Posterior cingulate gyrus (tissue), 11 donors: ENCODE data around the gene JAZF1.
"Not testable (repeated sequence)": the region's sequence is repeated elsewhere in the genome, so short reads cannot be mapped to it uniquely, and the experiment has no call there.

ENCODE experiments used
- DNase-seq, 10 donors: peaks; one replicate each; pipeline versions ENCODE4 v3.0.0 to v3.0.0-alpha.2; 2020 to 2021; ENCODE audit warnings: mixed read lengths in 3 of 10
- intact Hi-C: fragments of 100-400 bp; cut with DNase I; formaldehyde crosslinking; loops from one replicate; pipeline ENCODE4 v1.15.1; 2023

The JAZF1 gene

DNA sequence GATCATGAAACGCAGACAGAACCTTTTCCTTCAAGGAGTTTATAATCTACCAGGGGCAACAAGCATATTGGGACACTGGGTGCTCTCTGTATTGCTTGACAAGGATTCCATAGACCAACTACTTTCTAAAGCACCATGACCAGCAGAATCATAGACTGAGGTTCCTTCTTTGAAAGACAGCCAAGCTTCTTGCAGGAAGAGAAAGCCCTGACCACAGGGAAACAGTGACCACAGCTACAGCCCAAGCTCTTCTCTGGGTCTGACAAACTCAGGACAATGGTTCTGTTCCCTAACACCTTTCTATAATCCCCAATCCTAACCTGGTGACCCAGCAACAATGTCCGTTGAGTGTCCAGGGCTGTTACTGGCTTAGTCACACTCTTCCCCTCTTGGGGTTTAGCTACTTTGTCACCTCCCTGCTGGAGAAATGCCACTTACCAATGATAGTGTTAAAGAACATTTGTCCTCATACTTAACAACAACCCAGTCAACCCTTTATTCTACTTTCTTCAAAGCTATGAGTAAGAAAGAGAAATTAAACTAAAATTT lies 155.7 kb downstream of the JAZF1 start:
- DNase-seq: no peak
- intact Hi-C loops: loop anchor here (5.0 to 10.0 kb wide), 2 partner anchors 78 to 340 kb away; no protein-coding TSS in a partner anchor

DNA sequence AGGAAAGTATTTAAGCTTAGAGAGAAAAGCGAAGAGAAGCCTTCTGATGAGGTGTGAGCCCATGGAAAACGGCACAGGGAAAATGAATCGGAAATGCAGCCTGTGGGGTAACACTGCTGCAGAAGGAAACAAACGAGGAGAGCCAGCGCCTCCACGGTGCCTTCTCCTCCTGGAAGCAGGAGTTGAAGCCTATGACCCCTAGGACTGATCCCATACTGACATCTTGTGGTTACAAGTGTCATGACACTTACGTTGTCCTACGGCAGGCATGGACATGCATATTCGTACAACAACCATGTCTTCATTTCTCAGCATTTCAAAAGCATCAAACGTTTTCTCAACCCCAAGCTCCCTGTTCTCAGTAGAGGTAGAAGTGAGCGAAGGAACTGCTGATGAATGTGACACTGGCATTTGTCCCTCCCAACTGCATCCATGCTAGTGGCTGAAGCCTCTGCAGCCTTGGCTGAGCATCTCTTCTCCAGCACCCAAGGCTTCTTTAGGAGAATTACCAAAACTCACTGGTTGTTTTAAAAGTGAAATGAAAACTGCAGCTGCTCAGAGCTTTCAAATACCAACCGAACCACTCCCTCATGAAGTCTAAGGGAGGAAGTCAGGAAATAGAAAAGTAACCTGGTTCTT lies 160.2 kb downstream of the JAZF1 start:
- DNase-seq: peak; percentile 47 to 95 (median 67)
- intact Hi-C loops: loop anchor here (2.0 to 10.0 kb wide), 3 partner anchors 73 to 824 kb away; no protein-coding TSS in a partner anchor

- DNase-seq: no peak
- intact Hi-C loops: no loop called here
Observed at GRCh38 chr7:28018856-28019465, 161.6 kb downstream of the JAZF1 start.

DNA sequence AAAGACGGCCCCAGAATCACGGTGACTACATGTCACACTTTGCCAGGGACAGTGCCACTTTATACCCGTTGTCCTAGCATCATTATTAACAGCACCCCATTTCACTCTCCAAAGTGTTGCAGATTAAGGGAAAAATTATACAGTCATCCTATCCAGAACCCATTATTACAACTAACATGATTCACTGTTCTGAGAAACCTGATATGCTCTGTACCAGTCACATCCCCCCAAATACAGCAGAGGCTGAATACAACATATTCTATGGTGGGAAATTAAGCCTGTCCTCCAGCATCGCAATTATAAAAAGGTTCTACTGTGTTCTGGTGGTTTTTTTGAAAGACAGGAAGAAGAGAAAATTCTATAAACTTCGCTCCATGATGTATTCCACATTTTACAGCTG lies 162.1 kb downstream of the JAZF1 start:
- intact Hi-C loops: no loop called here
- DNase-seq: no peak

- intact Hi-C loops: no loop called here
- DNase-seq: peak in 1 of 10 donors; percentile 79
Observed at GRCh38 chr7:28018020-28018419, 162.6 kb downstream of the JAZF1 start.

- intact Hi-C loops: no loop called here
- no peak for DNase-seq
Observed at GRCh38 chr7:28017372-28017771, 163.2 kb downstream of the JAZF1 start.

DNA sequence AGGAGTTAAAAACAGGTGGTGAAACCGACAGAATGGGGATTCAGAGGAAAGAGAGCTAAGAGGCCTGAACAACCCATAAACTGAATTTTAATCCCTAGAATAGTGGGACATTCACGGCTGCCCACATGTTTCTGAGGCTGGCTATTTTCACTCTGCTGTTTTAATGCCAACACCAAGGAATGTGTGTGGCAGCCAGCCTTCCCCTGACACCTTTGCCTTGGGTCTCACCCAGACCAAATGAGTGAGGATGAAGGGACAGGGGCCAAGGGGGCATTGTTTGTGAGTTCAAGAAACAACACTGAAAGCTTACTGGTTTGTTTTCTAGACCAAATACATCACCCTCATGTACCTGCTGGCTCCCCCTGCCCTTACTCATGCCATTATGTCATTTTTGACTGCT lies 164.3 kb downstream of the JAZF1 start:
- no peak for DNase-seq
- intact Hi-C loops: no loop called here

DNA sequence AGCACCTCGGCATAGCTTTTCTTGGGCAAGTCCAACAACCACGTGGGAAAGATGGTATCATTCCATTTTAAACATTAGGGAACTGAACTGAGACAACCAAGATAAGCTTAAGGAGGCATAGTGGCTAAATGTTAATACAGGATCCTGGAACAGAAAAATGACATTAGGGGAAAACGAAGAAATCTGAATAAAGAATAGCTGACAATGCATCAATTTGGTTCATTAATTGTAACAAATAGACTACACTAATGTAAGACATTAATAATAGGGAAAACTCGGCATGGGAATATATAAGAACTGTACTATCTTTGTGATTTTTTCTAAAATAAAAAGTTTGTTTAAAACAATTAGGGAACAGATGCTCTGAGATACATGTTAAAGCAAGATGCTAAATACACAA lies 165.4 kb downstream of the JAZF1 start:
- no peak for DNase-seq
- intact Hi-C loops: no loop called here

DNA sequence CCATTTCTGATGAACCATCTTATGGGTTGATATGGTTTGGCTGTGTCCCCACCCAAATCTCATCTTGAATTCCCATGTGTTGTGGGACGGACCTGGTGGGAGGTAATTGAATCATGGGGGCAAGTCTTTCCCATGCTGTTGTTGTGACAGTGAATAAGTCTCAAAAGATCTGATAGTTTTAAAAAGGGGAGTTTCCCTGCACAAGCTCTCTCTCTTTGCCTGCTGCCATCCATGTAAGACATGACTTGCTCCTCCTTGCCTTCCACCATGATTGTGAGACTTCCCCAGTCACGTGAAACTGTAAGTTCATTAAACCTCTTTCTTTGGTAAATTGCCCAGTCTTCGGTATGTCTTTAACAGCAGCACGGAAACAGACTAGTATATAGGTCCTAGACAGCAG lies 166.3 kb downstream of the JAZF1 start:
- intact Hi-C loops, DNase-seq: not testable (repeated sequence)

- intact Hi-C loops: no loop called here
- DNase-seq: no peak
Observed at GRCh38 chr7:28013441-28013840, 167.2 kb downstream of the JAZF1 start.

- intact Hi-C loops: no loop called here
- DNase-seq: no peak
Observed at GRCh38 chr7:28013019-28013418, 167.6 kb downstream of the JAZF1 start.

DNA sequence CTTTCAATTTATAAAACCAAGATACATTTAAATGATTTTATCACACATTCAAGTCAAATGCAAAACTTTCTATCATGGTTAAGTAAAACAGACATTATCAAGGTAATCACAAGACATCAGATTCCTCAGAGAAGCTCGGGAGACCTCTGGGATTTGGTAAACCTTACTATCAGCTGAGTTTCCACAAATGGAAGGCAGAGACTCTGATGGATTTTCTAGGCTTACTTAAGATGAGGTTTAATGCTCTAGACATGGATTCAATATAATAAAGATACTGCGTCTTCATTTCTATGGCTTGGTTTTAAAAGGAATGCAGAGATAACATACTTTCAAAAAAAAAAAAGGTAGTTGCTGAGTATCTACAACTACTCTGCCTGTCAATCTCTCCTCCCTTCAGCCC lies 171.7 kb downstream of the JAZF1 start:
- DNase-seq: no peak
- intact Hi-C loops: no loop called here

DNA sequence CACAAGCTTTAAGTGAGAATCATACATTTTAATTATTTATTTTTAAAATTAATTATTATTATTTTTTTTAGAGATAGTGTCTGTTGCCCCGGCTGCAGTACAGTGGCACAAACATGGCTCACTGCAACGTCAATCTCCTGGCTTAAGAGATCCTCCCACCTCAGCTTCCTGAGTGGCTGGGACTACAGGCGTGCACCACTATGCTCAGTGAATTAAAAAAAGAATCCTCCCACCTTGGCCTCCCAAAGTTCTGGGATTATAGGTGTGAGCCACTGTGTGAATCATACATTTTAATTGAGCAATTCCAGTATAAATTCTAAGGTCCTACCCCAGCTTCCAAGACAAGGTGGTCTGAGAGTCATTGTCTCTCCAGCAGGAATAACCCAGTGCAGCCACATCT lies 172.4 kb downstream of the JAZF1 start:
- intact Hi-C loops: no loop called here
- no peak for DNase-seq

DNA sequence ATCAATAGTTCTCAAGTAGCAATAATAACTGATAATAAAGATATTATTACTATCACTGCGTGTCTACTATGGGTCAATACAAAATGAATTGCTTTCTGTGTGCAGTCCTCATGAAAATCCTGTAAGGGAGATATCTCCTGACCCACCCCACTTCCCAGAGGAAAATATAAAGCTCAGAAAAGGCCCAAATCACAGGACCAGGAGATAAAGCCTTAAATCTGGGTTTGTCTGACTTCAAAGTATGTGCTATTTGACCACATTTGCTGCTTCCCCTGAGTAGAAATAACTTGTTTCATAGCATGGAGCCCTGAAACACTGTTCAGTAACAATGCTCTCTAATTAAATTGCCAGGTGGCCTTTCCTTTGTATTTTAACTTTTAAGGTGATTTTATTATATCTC lies 174.1 kb downstream of the JAZF1 start:
- DNase-seq: no peak
- intact Hi-C loops: no loop called here

DNA sequence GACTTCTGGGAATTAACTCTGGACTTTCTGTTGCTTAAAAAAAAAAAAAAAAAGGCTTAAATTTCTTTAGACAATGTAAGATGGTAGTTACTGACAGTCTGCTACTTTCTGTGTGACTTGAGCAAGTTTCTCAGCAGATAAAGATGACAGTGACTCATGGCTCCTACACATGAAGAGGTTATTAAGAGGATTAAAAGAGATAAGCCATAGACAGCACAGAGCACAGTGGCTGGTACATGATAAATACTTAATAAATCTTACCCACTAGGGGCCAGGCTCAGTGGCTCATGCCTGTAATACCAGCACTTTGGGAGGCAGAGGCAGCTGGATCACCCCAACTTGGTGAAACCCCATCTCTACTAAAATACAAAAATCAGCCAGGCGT lies 174.8 kb downstream of the JAZF1 start:
- intact Hi-C loops: no loop called here
- DNase-seq: no peak

GRCh38 chr7:28005075-28005846 lies 175.3 kb downstream of the JAZF1 start:
- DNase-seq: no peak
- intact Hi-C loops: no loop called here

GRCh38 chr7:28003408-28003807 lies 177.2 kb downstream of the JAZF1 start:
- intact Hi-C loops: no loop called here
- no peak for DNase-seq

GRCh38 chr7:28002638-28003037 lies 178.0 kb downstream of the JAZF1 start:
- intact Hi-C loops: no loop called here
- no peak for DNase-seq

DNA sequence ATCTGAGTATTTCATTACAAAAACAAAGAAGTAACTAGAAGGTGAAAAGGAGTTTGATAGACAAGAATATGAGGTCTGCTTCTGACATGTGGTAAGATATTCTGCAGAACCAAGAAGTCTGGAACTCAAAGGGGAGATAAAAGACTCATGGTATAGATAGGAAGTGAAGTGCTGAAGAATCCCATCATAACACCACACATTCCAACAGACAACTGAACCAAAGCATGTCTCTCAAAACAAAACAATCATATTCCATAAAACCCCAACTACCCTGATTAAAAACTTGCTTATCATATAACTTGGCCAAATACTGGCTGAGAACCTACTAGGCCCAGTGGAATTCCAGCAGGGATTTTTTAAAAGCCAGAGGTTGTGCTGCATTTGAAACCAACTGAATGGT lies 178.7 kb downstream of the JAZF1 start:
- intact Hi-C loops: no loop called here
- DNase-seq: no peak

DNA sequence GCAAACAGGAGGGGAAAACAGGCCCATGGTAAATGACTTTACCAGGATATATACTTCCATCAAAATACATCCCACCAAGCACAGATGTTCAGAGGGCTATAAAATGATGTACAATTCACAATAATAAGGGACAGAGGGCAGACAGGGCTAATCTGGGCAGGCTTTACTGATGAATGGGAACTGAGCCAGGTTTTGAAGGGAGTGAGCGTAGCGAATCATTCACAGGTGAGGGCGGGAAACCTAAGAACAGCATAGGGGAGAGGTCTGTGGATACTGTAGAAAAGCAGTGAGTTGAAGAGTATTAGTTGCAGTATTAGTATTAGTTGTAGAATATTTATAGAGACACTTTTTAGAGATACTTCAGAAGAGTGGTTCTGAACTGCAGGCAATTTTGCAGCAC lies 180.8 kb downstream of the JAZF1 start:
- intact Hi-C loops: no loop called here

DNA sequence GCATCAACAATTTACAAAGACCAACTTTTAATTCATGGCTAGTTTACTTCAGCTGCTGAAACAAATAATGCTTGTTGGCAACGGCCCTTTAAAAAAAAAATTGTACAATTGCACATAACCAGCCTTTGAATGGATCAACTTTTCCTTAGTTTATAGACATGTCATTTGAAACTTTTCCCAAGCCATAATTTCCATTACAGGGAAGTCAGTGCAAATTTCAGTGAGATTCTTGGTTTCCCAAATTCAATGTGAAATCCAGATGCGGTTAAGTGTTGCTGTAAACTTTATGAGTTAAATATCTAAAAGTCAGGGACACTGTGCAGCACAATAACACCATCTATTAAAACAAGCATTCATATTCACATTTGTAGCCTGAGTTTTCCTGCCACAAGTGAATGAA lies 182.2 kb downstream of the JAZF1 start:
- no peak for DNase-seq
- intact Hi-C loops: no loop called here

More for the DNA sequence above, 180.8 kb downstream of the JAZF1 start:
- DNase-seq: no peak
